ENCODE data around the gene LPCAT2.

DNA sequence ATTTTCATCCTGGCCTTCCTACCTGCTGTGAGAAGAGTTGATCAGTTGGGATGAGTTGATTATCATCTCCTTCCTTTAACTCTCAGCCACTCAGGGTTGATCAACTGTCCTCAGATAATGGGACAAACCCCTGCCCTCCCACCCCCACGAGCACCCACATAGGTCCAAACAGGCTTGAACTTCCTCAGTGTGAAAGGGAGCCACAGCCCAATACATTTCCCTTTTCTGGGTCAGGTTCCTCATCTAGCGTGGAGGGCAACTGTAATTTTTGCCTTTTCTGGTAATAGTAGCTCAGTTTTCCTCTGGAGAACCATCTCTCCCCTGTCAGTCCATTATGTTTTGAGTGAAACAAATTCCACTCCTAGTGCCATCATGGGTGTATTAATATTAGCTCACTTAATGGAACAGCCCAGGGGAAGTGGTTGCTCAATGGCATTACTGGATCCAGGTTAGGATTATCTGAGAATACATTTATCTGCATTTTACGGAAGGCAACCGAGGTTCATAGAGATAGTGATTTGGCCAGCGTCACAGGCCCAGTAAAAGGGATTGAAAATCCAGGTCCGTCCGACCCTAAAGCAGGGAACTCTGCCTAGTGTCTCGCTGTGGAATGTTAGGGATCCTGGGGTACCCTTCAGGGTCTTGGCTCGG, 476 bp upstream of the LPCAT2 start:
- TF ChIP-seq TAF1 (conservative IDR thresholded peaks at IDR 0.05) (no peak), FOXA2 (IDR thresholded peaks at IDR 0.05) (no peak), CTCF (IDR thresholded peaks at IDR 0.05; ENCODE audit: low read depth, low read length, missing input control) (no peak), FOXA1 (IDR thresholded peaks at IDR 0.05) (no peak), JUND (IDR thresholded peaks at IDR 0.05) (no peak), RAD21 (IDR thresholded peaks at IDR 0.05) (no peak), GABPA (IDR thresholded peaks at IDR 0.05 in 1 of 2, conservative IDR thresholded peaks at IDR 0.05 in 1 of 2) (no peak), HNF4G (IDR thresholded peaks at IDR 0.05) (no peak), MAX (IDR thresholded peaks at IDR 0.05) (no peak), SP1 (IDR thresholded peaks at IDR 0.05) (no peak), RXRA (IDR thresholded peaks at IDR 0.05) (no peak), EGR1 (IDR thresholded peaks at IDR 0.05; ENCODE audit: low read depth in 2 of 2) (no peak)
- TF ChIP-seq, protein P1, sequence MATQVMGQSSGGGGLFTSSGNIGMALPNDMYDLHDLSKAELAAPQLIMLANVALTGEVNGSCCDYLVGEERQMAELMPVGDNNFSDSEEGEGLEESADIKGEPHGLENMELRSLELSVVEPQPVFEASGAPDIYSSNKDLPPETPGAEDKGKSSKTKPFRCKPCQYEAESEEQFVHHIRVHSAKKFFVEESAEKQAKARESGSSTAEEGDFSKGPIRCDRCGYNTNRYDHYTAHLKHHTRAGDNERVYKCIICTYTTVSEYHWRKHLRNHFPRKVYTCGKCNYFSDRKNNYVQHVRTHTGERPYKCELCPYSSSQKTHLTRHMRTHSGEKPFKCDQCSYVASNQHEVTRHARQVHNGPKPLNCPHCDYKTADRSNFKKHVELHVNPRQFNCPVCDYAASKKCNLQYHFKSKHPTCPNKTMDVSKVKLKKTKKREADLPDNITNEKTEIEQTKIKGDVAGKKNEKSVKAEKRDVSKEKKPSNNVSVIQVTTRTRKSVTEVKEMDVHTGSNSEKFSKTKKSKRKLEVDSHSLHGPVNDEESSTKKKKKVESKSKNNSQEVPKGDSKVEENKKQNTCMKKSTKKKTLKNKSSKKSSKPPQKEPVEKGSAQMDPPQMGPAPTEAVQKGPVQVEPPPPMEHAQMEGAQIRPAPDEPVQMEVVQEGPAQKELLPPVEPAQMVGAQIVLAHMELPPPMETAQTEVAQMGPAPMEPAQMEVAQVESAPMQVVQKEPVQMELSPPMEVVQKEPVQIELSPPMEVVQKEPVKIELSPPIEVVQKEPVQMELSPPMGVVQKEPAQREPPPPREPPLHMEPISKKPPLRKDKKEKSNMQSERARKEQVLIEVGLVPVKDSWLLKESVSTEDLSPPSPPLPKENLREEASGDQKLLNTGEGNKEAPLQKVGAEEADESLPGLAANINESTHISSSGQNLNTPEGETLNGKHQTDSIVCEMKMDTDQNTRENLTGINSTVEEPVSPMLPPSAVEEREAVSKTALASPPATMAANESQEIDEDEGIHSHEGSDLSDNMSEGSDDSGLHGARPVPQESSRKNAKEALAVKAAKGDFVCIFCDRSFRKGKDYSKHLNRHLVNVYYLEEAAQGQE (IDR thresholded peaks at IDR 0.05): no peak

Data from liver (tissue), 3 donors.